Uterus (tissue), 2 donors: ENCODE results near the gene DENND1A.

Experiments used
- POLR2A ChIP-seq, 2 donors: fragments of 450-650 bp; IDR thresholded peaks; one replicate each; pipeline ENCODE4 v1.6.1; 2016; ENCODE audit warnings: antibody characterized with exemption in 2 of 2, mild to moderate bottlenecking in 1 of 2, moderate library complexity in 1 of 2
- TF ChIP-seq, protein P1 (sequence below), 4 experiments: fragments of 200-600 bp in 2 of 4; fragments of 450-650 bp in 2 of 4; sonication (generic) in 2 of 4; IDR thresholded peaks; one replicate each; pipeline ENCODE4 v1.5.1; 2016 to 2019; ENCODE audit warnings: antibody characterized with exemption in 4 of 4, mild to moderate bottlenecking in 2 of 4, moderate library complexity in 1 of 4

DNA sequence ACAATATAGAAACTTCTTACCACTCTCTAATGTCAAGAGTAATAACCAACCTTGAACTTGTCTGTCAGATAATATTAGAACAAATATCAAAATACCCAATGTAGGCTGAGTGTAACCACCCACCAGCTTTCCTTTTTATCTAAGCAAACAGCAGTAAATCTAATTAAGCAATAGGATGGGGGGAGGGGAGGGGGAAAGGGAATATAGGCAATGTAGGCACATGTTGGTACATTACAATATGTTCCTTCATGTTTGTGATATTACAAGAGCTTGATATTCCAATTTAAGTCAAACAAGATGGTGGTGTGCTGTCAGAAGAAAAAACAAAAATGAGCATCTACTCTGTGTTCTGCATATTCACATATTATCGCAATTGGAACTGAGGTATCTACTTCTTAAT lies 158.2 kb downstream of the DENND1A start:
- TF ChIP-seq, protein P1, sequence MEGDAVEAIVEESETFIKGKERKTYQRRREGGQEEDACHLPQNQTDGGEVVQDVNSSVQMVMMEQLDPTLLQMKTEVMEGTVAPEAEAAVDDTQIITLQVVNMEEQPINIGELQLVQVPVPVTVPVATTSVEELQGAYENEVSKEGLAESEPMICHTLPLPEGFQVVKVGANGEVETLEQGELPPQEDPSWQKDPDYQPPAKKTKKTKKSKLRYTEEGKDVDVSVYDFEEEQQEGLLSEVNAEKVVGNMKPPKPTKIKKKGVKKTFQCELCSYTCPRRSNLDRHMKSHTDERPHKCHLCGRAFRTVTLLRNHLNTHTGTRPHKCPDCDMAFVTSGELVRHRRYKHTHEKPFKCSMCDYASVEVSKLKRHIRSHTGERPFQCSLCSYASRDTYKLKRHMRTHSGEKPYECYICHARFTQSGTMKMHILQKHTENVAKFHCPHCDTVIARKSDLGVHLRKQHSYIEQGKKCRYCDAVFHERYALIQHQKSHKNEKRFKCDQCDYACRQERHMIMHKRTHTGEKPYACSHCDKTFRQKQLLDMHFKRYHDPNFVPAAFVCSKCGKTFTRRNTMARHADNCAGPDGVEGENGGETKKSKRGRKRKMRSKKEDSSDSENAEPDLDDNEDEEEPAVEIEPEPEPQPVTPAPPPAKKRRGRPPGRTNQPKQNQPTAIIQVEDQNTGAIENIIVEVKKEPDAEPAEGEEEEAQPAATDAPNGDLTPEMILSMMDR (IDR thresholded peaks at IDR 0.05), result no peak
- TF ChIP-seq POLR2A (IDR thresholded peaks at IDR 0.05), result no peak
